Ishikawa (cell line): Measurements from ENCODE around the gene ADD1.

ENCODE experiments used
- CEBPB ChIP-seq: IDR thresholded peaks from 2 replicates; pipeline ENCODE4 v1.6.1; 2012
- CREB1 ChIP-seq: IDR thresholded peaks from 2 replicates; pipeline ENCODE4 v1.6.1; 2012; ENCODE audit warnings: low read depth
- EGR1 ChIP-seq: IDR thresholded peaks from 2 replicates; pipeline ENCODE4 v1.6.1; 2012
- EP300 ChIP-seq: IDR thresholded peaks from 2 replicates; pipeline ENCODE4 v1.6.1; 2012; ENCODE audit warnings: borderline replicate concordance
- FOXM1 ChIP-seq: IDR thresholded peaks from 2 replicates; pipeline ENCODE4 v1.6.1; 2012; ENCODE audit warnings: low read depth, borderline replicate concordance
- NFIC ChIP-seq: IDR thresholded peaks from 2 replicates; pipeline ENCODE4 v1.6.1; 2012
- RAD21 ChIP-seq: IDR thresholded peaks from 2 replicates; pipeline ENCODE4 v1.6.1; 2012; ENCODE audit warnings: low read depth
- TAF1 ChIP-seq: IDR thresholded peaks from 2 replicates; pipeline ENCODE4 v1.6.1; 2012; ENCODE audit warnings: low read depth, mild to moderate bottlenecking
- TCF12 ChIP-seq: IDR thresholded peaks from 2 replicates; pipeline ENCODE4 v1.6.1; 2012; ENCODE audit warnings: low read depth
- TEAD4 ChIP-seq: IDR thresholded peaks from 2 replicates; pipeline ENCODE4 v1.6.1; 2012
- YY1 ChIP-seq: IDR thresholded peaks from 2 replicates; pipeline ENCODE4 v1.6.1; 2012; ENCODE audit warnings: low read depth
- ZBTB7A ChIP-seq: IDR thresholded peaks from 2 replicates; pipeline ENCODE4 v1.6.1; 2012; ENCODE audit warnings: low read depth
- TF ChIP-seq, protein P1 (sequence below): IDR thresholded peaks from 2 replicates; pipeline ENCODE4 v1.6.1; 2012; ENCODE audit warnings: low read depth, mild to moderate bottlenecking
- TF ChIP-seq, protein P2 (sequence below): IDR thresholded peaks from 2 replicates; pipeline ENCODE4 v1.6.1; 2012
- TF ChIP-seq, protein P3 (sequence below): IDR thresholded peaks from 2 replicates; pipeline ENCODE4 v1.6.1; 2012

Gene ADD1

DNA sequence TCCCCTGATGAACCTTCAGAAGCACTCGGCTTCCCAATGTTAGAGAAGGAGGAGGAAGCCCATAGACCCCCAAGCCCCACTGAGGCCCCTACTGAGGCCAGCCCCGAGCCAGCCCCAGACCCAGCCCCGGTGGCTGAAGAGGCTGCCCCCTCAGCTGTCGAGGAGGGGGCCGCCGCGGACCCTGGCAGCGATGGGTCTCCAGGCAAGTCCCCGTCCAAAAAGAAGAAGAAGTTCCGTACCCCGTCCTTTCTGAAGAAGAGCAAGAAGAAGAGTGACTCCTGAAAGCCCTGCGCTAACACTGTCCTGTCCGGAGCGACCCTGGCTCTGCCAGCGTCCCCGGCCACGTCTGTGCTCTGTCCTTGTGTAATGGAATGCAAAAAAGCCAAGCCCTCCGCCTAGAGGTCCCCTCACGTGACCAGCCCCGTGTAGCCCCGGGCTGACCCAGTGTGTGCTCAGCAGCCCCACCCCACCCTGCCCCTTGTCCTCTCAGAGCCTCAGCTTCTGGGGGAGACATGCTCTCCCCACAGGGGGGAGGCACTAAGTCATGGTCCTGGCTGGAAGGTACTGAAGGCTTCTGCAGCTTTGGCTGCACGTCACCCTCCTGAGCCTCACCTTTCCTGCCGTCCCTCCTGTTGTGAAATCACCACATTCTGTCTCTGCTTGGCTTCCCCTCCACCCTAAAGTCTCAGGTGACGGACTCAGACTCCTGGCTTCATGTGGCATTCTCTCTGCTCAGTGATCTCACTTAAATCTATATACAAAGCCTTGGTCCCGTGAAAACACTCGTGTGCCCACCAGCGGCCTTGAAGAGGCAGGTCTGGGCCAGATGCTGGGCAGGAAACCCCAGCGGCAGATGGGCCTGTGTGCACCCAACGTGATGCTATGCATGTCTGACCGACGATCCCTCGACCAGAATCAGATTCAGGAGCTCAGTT is 84.9 kb downstream of the ADD1 start:
- TF ChIP-seq TAF1 (no peak), YY1 (no peak), NFIC (no peak), EP300 (no peak), RAD21 (no peak), CREB1 (no peak), EGR1 (no peak), TEAD4 (no peak), ZBTB7A (no peak), TCF12 (no peak), CEBPB (peak; percentile 54; the same call in 1 of the 2 replicates), FOXM1 (no peak)
- TF ChIP-seq, protein P1, sequence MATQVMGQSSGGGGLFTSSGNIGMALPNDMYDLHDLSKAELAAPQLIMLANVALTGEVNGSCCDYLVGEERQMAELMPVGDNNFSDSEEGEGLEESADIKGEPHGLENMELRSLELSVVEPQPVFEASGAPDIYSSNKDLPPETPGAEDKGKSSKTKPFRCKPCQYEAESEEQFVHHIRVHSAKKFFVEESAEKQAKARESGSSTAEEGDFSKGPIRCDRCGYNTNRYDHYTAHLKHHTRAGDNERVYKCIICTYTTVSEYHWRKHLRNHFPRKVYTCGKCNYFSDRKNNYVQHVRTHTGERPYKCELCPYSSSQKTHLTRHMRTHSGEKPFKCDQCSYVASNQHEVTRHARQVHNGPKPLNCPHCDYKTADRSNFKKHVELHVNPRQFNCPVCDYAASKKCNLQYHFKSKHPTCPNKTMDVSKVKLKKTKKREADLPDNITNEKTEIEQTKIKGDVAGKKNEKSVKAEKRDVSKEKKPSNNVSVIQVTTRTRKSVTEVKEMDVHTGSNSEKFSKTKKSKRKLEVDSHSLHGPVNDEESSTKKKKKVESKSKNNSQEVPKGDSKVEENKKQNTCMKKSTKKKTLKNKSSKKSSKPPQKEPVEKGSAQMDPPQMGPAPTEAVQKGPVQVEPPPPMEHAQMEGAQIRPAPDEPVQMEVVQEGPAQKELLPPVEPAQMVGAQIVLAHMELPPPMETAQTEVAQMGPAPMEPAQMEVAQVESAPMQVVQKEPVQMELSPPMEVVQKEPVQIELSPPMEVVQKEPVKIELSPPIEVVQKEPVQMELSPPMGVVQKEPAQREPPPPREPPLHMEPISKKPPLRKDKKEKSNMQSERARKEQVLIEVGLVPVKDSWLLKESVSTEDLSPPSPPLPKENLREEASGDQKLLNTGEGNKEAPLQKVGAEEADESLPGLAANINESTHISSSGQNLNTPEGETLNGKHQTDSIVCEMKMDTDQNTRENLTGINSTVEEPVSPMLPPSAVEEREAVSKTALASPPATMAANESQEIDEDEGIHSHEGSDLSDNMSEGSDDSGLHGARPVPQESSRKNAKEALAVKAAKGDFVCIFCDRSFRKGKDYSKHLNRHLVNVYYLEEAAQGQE = no peak
- TF ChIP-seq, protein P2, sequence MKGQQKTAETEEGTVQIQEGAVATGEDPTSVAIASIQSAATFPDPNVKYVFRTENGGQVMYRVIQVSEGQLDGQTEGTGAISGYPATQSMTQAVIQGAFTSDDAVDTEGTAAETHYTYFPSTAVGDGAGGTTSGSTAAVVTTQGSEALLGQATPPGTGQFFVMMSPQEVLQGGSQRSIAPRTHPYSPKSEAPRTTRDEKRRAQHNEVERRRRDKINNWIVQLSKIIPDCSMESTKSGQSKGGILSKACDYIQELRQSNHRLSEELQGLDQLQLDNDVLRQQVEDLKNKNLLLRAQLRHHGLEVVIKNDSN = 0 out of 2 replicates have a peak, but pooled peaks have one; percentile 7
- TF ChIP-seq, protein P3, sequence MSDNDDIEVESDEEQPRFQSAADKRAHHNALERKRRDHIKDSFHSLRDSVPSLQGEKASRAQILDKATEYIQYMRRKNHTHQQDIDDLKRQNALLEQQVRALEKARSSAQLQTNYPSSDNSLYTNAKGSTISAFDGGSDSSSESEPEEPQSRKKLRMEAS = 0 out of 2 replicates have a peak, but pooled peaks have one; percentile 32

DNA sequence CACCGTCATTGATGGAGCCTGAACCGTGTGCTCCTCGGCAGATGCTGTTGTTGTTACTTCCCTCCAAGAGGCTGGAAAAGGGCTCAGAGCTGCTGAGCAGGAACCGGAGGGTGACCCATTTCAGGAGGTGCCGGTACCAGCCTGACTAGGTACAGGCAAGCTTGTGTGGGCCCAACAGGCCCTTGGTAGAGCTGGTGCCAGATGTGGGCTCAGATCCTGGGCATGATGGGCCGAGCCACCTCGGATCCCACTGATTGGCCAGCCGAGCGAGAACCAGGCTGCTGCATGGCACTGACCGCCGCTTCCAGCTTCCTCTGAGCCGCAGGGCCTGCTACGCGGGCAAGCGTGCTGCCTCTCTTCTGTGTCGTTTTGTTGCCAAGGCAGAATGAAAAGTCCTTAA is 85.8 kb downstream of the ADD1 start:
- no peak for TF ChIP-seq FOXM1
- TF ChIP-seq CEBPB = no peak

DNA sequence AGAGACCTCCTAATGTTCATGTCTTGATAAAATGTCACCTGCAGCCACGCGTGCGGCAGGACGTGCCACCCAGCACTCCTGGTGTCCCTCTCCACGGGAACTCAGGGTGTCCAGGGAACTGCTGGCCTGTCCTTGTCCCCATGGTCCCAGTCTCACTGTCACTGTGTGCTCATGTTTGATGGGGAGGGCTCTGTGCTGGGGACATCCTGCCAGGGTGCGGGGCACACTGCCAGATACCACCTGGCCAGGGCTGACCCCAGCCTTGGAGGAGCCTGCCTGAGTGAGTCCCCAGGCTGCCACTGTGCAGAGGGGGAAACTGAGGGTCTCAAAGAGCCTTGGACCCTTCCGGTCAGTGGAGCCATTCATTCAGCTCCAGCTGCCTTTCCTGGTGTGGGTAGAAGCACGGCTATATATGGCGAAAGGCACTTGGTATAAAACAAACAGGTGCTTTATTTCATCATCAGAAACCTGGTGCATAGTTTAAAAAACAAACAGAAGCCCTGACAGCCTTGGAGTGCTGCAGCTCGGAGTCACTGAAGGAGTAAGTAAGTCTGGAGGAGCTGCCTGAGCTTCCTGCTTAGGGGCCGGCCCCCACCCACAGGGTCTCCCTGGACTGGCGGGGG is 86.6 kb downstream of the ADD1 start:
- TF ChIP-seq EP300 = no peak
- TF ChIP-seq CEBPB = no peak
- TF ChIP-seq TCF12 = no peak
- TF ChIP-seq CREB1 = no peak
- TF ChIP-seq FOXM1 = no peak
- TF ChIP-seq, protein P3 = no peak
- no peak for TF ChIP-seq EGR1
- TF ChIP-seq YY1 = no peak
- TF ChIP-seq TAF1 = no peak
- TF ChIP-seq ZBTB7A = no peak
- TF ChIP-seq, protein P1 = no peak
- no peak for TF ChIP-seq TEAD4
- no peak for TF ChIP-seq RAD21
- TF ChIP-seq, protein P2 = no peak
- no peak for TF ChIP-seq NFIC

DNA sequence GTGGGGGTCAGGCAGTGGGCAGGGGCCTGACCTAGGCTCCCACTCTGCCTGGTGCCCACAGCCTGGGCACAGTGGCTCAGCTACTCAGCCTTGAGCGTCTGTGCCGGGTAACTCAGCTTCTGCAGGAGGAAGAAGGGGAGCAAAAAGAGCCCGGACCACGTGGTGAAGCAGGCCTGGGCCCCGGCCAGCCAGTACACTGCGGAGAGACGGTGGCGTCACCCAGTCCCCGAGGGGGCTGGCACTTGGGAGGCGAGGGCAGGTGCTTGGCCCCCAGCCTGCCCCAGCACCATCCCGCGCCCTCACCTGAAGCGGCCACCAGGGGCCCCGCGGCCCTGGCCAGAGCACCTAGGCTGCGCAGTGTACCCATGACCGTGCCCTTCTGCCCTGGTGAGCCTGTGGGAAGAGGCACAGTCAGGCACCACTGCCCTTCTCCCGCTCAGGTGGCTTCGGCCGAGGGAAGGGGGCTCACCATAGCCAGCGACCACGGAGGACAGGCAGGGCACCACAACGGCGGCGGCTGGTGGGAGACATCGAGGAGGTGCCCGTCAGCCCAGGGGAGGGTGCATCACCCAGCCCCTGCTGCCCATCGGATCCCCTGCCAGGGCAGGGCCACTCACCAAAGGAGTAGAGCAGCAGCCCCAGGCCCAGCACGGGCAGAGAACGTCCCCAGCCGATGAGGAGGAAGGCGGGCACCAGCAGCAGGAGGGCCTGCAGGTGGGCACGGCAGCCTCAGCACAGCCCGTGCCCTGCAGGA is 87.3 kb downstream of the ADD1 start:
- TF ChIP-seq RAD21 (no peak), NFIC (no peak), EGR1 (no peak)
- TF ChIP-seq, protein P2 = no peak
- TF ChIP-seq, protein P1 = no peak
